Thyroid gland (tissue), 4 donors: ENCODE results near the gene OLFML1. TPM values are rescaled to one million over a fixed set of nuclear protein-coding genes. Genes with fewer than 3 reads are reported as not detected.

Experiments
- DNase-seq, 2 donors: peaks; one replicate each; pipeline ENCODE4 v3.0.0-alpha.2; 2019
- H3K27ac ChIP-seq, 3 donors: fragments of 200-600 bp; sonication (generic); 1 replicate in 2 of 3; 2 replicates in 1 of 3; pipeline ENCODE4 v1.5.1; 2016 to 2019; ENCODE audit warnings: mild to moderate bottlenecking in 1 of 3, moderate library complexity in 1 of 3
- H3K27me3 ChIP-seq: fragments of 200-600 bp; sonication (generic); one replicate; pipeline ENCODE4 v1.5.1; 2019
- H3K36me3 ChIP-seq, 2 donors: fragments of 200-600 bp; sonication (generic); one replicate each; pipeline ENCODE4 v1.5.1; 2016 to 2019
- H3K4me1 ChIP-seq, 2 donors: fragments of 200-600 bp; sonication (generic); one replicate each; pipeline ENCODE4 v1.5.1; 2017 to 2019
- H3K4me3 ChIP-seq, 3 donors: fragments of 200-600 bp; sonication (generic); replicated peaks in 1 of 3; 1 replicate in 2 of 3; 2 replicates in 1 of 3; pipeline ENCODE4 v1.5.1; 2016; ENCODE audit warnings: mild to moderate bottlenecking in 1 of 3
- H3K9me3 ChIP-seq: fragments of 200-600 bp; sonication (generic); one replicate; pipeline ENCODE4 v1.5.1; 2017
- CTCF ChIP-seq, 6 experiments: fragments of 200-600 bp in 3 of 6; fragments of 450-650 bp in 3 of 6; sonication (generic) in 3 of 6; IDR thresholded peaks; one replicate each; pipeline ENCODE4 v1.5.1; 2016 to 2019; ENCODE audit warnings: antibody characterized with exemption in 6 of 6, mild to moderate bottlenecking in 2 of 6, inconsistent platforms in 1 of 6, moderate library complexity in 1 of 6
- POLR2A ChIP-seq, 2 donors: fragments of 450-650 bp; IDR thresholded peaks; one replicate each; pipeline ENCODE4 v1.6.1; 2017; ENCODE audit warnings: antibody characterized with exemption in 2 of 2, mild to moderate bottlenecking in 2 of 2, moderate library complexity in 1 of 2
- WGBS, 2 donors: methylation state at CpG; one replicate each; pipeline ENCODE4 v1.1.5; 2017; 5-methylcytosine and 5-hydroxymethylcytosine counted together
- intact Hi-C: fragments of 100-400 bp; cut with DNase I; formaldehyde crosslinking; loops from one replicate; pipeline ENCODE4 v1.15.1; 2023
- total RNA-seq, 4 donors: library from RNA; depleted of rRNA; stranded (reverse); fragments of >200 nt; gene quantifications; one replicate each; pipeline ENCODE4 v1.2.3, GENCODE V29; 2016

OLFML1 gene
- total RNA-seq, 4 donors from 2014 or later = 2.7 to 11.0 (median 5.8) TPM

DNA sequence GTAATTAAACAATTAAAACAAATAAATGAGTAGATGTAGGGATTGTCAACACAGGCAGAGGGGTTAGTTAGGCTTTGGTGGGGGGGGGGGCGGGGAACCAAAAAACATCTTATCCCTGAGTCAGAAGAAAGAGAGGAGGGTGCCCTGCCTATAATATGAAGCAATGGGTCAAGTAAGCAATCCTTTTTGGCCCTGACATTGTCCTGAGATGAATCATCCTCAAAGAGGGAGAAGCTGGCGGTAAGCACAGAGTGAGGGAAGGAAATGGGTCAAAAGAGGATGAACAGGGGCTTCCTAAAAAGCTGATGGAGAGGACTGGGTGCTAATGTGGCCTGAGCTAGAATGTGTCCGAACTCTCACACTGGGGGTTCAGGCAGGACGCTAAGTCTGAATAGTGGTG is 4.7 kb downstream of the OLFML1 start:
- Histone ChIP-seq H3K27ac (no peak overlapping the region), H3K36me3 (no peaks in the 10 kb centered on the region), H3K27me3 (no peaks in the 10 kb centered on the region), H3K4me1 (peaks cover 7 to 10% of the 10 kb centered on the region in 2 donors), H3K4me3 (no peak overlapping the region), H3K9me3 (no peaks in the 10 kb centered on the region)
- TF ChIP-seq CTCF (IDR thresholded peaks at IDR 0.05) (no peak), POLR2A (IDR thresholded peaks at IDR 0.05) (no peak)
- DNase-seq = no peak
- 85 to 90% methylated on average over 4 of the region's 4 CpGs for WGBS, 2 donors
- intact Hi-C loops = no loop called here

- H3K27me3 ChIP-seq = no peaks in the 10 kb centered on the region
- H3K4me1 ChIP-seq = peaks cover 3 to 5% of the 10 kb centered on the region in 2 donors
- H3K9me3 ChIP-seq = no peaks in the 10 kb centered on the region
- H3K27ac ChIP-seq = no peak overlapping the region
- no peaks in the 10 kb centered on the region for H3K36me3 ChIP-seq
- intact Hi-C loops = no loop called here
- TF ChIP-seq CTCF (IDR thresholded peaks at IDR 0.05) (no peak), POLR2A (IDR thresholded peaks at IDR 0.05) (no peak)
- DNase-seq = no peak
- H3K4me3 ChIP-seq = no peak overlapping the region
- 85 to 91% methylated on average over 1 of the region's 1 CpG for WGBS, 2 donors
Observed at GRCh38 chr11:7490535-7490934, 5.2 kb downstream of the OLFML1 start.

- Histone ChIP-seq H3K36me3 (no peaks in the 10 kb centered on the region), H3K9me3 (no peaks in the 10 kb centered on the region), H3K27ac (no peak overlapping the region), H3K4me3 (no peak overlapping the region), H3K27me3 (no peaks in the 10 kb centered on the region), H3K4me1 (no peaks in the 10 kb centered on the region)
- intact Hi-C loops = no loop called here
- 81 to 86% methylated on average over 1 of the region's 1 CpG for WGBS, 2 donors
- TF ChIP-seq CTCF (IDR thresholded peaks at IDR 0.05) = no peak
- no peak for TF ChIP-seq POLR2A (IDR thresholded peaks at IDR 0.05)
- no peak for DNase-seq
Observed at GRCh38 chr11:7492253-7492652, 6.9 kb downstream of the OLFML1 start.

- WGBS, 2 donors = 93 to 94% methylated on average over 2 of the region's 2 CpGs
- no peak for TF ChIP-seq POLR2A (IDR thresholded peaks at IDR 0.05)
- TF ChIP-seq CTCF (IDR thresholded peaks at IDR 0.05) = no peak
- intact Hi-C loops = no loop called here
- Histone ChIP-seq H3K4me1 (no peaks in the 10 kb centered on the region), H3K36me3 (no peaks in the 10 kb centered on the region), H3K27ac (no peak overlapping the region), H3K4me3 (no peak overlapping the region), H3K27me3 (no peaks in the 10 kb centered on the region), H3K9me3 (no peaks in the 10 kb centered on the region)
- no peak for DNase-seq
Observed at GRCh38 chr11:7493670-7494069, 8.4 kb downstream of the OLFML1 start.

GRCh38 chr11:7494086-7494745 is 8.9 kb downstream of the OLFML1 start:
- no peaks in the 10 kb centered on the region for H3K27me3 ChIP-seq
- TF ChIP-seq POLR2A (IDR thresholded peaks at IDR 0.05) (no peak), CTCF (IDR thresholded peaks at IDR 0.05) (no peak)
- intact Hi-C loops = no loop called here
- 91 to 95% methylated on average over 5 of the region's 5 CpGs for WGBS, 2 donors
- H3K27ac ChIP-seq = no peak overlapping the region
- no peak for DNase-seq
- H3K4me1 ChIP-seq = no peaks in the 10 kb centered on the region
- H3K9me3 ChIP-seq = no peaks in the 10 kb centered on the region
- no peak overlapping the region for H3K4me3 ChIP-seq
- no peaks in the 10 kb centered on the region for H3K36me3 ChIP-seq
